Measurements from ENCODE around the gene PLA2G4F.

The PLA2G4F gene

DNA sequence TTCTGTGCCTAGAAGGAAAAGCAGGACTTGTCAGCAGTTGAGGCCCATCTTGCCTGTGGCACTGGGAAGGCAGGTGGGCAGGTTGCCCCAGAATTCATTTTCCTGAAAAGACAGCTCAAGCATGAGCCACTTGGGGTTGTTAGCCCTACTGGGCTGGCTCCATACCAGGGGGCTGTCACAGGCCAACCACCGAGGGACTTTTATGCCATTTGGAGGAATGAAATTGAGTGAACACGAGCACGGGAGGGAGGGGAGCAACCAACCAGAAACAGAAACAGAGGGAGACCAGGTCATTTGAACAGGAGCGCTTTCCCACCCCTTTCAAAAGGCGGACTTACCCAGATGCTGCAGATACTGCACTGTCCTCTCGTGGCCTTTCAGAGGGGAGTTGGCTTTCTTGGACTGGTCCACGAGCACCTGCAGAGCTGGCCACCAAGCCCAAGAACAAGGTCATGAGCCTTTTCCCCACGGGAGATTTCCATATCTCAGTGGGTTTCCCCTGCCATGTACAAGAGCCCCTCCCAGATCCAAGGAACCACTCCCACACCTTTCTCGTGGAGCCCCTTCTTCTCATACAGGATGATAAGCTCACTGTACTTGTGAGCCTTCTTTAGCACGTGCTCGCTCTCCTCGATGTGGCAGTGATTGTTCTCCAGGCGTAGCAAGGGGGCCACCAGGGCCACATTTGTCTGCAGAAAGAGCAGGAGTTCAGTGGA, 9.9 kb upstream of the PLA2G4F start:
- DNase-seq (ENCODE audit: low spot score) = no peak
- FAIRE-seq = no peak

DNA sequence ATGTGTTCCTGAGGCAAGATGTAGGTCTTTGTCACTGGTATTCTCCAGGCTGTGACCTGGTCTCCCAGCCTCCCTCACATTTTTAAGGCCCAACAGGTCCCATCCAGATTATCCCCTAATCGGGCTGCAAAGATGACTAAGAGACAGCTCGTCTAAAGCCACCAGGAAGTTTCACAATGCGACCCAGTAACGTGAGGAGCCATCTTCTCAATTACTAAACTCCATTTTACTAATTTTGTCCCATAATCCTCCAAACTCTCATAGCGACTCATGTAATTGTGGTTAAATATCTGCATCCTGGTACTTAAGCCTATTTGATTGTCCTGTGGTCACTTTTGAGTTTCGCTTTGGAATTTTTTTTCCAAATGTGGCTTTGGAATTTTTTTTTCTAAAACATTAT, 8.7 kb upstream of the PLA2G4F start:
- FAIRE-seq = no peak
- DNase-seq (ENCODE audit: low spot score) = no peak

- no peak for FAIRE-seq
- no peak for DNase-seq (ENCODE audit: low spot score)
These were observed 7.6 kb upstream of the PLA2G4F start for GRCh38 chr15:42163947-42164550.

DNA sequence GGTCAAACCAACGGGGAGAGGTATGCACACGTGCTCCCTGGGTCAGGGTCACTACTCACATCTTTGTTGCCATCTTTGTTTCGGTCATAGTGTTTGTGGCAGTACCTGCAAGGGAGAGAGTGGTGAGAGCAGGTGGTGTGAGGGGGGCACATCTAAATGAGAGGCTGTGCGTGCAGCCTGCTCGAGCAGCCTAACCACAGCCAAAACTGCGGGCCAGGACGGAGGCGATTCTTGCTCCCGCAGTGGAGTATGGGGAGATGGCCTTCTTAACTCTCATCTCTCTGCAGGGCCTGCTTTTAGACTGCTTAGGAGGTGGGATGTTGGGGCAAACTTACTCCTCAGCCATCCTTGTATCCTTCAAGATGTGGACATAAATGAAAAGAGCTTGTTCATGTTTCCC, 6.9 kb upstream of the PLA2G4F start:
- DNase-seq (ENCODE audit: low spot score) (no peak), FAIRE-seq (no peak)

DNA sequence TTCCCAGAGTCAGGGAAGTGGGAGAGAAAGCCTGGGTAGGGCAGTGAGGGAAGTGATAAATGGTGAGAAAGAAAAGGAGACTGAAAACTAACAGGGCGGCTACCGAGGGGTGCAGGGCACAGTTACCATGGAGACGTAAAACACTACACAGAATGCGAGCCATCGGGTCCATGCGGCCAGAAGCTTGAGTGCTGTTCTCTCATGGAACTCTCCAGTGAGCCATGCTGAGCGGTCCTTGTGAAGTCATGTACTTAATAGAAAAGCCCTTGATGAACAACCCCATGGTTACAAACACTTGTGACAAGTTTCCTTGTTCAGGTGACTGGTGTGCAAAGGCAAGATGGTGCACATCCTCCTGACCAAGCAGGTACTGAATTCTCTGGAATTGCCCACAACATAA, 3.7 kb upstream of the PLA2G4F start:
- DNase-seq (ENCODE audit: low spot score) (no peak), FAIRE-seq (no peak)

DNA sequence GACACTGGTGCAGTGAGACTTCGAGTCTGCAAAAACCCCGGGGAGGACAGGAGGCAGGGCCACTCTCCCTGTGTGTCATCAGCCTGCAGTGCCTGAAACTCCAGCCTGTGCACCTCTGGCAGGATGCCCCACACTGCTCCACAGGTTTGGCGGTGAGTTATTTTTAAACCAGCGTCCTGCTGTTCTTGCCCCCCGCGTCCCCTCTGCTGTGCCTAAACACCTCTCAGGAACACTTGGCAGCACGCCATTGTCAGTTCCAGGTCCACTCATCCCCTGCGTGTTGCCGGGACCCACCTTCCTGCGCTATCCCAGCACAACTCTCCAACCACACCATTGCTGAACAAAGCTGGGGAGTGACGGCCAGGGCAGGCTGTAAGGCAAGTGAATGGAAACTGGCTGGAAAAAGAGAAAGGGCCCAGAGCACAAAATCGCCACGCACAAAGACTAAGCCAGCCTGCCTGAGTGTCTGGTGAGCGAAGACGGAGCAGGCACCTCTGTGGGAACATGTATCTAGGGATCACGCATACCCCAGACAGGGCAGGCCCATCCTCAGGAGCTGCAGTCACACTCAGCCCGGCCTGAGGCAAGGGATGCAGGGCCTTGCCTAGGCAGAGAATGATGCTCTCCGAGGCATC, 3.1 kb upstream of the PLA2G4F start:
- FAIRE-seq (no peak), DNase-seq (ENCODE audit: low spot score) (no peak)

DNA sequence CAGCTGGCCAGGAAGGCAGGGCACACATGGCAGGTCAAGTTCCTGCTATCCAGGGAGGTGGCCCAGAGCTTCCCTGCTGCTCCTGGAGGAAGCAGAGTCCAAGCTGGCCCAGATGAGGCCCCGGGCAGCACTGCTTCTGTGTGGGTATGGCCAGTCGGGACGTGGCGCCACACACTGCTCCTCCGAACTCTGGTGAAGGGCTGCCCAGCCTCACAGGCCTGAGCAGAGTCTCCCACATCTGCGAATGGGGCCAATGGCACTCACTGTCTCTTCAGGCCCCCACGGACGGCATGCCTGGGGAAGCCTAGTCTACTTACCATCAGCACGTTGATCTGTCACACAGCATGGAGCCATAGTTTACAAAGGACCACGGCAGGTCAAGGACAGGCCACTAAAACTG, 2.5 kb upstream of the PLA2G4F start:
- FAIRE-seq (no peak), DNase-seq (ENCODE audit: low spot score) (no peak)

DNA sequence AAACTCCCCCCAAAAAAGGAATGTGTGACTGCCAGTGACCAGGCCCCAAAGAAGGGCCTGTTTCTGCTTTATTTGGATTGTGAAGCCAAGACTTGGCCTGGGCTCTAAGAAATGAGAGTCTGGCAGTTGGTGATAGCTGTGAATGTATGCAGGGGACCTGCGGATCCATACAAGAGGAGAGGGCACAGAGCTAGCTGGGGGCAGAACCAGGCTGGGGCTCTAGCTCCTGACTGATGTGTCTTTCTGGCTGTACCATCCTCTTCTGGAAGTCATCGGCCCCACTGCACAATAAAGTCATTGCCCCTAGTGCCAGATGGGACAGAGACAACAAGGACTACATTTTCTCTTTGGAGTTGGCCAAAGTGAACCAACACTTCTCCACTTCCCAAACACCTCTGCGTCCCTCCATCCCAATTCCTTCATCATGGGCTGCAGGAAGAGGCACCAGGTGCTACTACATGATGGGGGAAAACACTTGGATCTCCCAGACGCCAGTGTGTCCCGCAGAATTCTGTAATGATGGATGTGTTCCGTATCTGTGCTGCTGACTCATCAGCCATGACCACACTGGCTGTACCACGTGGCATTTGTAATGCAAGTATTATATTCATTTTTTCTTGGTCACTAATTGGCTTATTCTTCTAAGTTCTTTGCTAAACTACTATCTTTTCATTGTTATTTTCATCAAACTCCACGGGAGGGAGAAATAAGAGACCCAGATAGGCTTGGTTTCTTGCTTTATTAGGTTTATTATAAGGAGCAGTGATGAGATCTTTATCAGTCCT, 1.7 kb upstream of the PLA2G4F start:
- DNase-seq (ENCODE audit: low spot score) (peak; percentile 47), FAIRE-seq (peak; percentile 29)

DNA sequence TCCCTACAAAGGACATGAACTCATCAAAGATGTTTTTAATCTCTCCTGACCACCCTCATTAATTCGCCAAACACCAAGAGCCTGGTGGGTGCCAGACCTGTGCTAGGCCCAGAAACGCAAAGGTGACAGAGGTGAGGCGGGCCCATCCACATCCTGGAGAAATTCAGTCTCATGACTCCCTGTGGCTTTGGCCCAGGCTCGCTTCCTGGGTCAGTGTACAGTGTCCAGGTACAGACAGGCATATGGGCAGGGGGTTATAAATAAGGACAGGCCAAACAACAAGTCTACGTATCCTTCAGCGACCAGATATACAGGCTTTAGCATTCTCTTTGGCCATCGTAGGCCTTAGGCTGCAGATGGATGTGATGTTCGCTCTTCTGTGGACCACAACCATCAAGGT, 945 bp upstream of the PLA2G4F start:
- no peak for DNase-seq (ENCODE audit: low spot score)
- no peak for FAIRE-seq

DNA sequence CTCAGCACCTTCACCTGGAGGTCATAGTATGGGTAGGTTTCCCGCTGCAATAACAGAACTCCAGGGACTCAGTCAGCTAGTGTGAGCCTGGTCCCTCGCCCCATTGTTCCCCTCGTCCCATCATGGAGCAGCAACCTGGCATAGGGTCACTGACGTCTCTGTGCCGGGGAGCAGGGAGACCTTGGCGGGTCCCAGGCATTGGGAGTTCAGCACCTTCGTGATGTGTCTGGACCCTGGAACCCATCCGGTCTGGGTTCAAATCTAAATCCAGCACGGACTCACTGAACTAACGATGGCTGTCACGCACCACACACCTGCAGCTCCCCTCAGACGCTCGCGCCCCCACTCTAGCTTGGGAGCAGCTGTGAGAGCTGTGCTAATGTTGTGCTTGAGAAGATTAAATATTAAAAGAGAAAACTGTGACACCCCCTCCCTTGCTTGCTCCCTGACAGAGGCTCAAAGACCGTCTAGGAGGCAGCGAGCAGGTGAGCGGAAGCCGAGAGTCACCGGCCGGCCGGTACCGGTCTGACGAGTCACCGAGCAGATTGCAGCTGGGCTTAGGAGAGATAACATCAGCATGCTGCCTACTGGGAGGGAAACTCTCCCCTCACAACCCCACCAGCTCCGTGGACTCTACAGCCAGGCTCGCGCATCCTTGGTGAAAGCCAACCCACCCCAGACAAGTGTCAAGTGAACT, 742 bp downstream of the PLA2G4F start:
- DNase-seq (ENCODE audit: low spot score) (no peak), FAIRE-seq (no peak)

DNA sequence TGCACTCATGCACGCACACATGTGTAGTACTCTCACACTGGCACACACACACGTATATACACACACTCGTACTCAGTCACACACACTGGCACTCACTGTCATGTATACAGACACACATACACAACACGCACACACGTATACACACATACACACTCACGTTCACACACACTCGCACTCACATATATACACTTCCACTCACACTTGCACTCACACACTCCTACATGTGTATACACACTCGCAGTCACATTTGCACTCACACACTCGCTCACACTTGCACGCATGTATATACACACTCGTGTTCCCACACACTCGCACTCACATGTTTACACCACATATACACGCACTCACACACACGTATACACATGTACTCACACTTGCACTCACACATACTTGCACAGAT, 1.5 kb downstream of the PLA2G4F start:
- DNase-seq (ENCODE audit: low spot score) (no peak), FAIRE-seq (no peak)

DNA sequence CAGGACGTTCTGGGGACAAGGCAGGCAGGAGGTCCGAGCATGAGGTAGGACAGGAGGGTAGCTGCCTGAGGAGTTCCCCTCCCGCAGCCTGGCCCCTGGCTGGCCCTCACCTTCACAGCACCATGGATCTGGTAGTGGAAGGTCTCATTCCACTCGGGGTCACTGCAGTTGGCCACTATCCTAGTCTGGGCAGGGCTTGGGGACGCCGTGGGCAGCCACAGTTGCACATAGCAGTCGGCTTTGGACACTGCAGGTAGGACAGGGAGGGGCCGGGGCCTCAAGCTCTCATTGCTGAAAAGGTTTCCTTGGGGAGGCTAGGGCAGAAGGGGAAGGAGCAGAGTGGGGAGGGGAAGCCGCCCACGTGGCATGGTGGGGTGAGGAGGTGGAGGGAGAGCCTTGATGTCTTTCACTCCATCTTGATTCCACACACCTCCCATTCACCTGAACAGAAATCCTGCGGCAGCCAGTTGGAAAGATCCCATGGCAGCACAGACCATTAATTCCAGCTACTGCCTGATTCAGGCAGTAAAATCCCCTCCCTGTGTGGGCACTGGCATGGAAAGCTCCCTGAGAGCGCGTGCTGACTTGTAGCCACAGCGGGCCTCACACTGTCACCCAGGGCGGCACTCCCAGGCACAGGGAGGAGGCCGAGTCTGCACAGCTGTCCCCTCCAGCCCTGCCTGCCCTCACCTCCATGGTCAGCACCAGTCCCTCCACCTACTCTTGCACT, 2.1 kb downstream of the PLA2G4F start:
- FAIRE-seq (no peak), DNase-seq (ENCODE audit: low spot score) (peak; percentile 49)

DNA sequence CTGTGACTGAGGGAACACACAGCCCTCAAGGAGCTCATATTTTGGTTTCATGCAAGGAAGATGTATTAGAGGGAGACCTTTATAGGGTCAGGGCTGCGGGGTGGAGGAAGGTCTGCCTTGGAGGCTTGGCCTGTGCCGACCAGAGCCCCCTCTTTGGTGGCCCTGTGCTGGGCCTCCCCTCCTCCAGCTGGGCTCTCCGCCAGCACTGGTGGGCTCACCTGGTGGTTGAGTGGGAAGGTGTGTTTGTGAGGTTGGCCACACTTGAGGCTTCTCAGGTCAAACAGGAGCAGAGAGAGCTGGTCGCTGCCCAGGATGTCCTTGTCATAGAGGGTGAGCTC, 2.6 kb downstream of the PLA2G4F start:
- DNase-seq (ENCODE audit: low spot score) (no peak), FAIRE-seq (no peak)

- no peak for FAIRE-seq
- no peak for DNase-seq (ENCODE audit: low spot score)
These were observed 3.3 kb downstream of the PLA2G4F start for GRCh38 chr15:42152921-42153698.

DNA sequence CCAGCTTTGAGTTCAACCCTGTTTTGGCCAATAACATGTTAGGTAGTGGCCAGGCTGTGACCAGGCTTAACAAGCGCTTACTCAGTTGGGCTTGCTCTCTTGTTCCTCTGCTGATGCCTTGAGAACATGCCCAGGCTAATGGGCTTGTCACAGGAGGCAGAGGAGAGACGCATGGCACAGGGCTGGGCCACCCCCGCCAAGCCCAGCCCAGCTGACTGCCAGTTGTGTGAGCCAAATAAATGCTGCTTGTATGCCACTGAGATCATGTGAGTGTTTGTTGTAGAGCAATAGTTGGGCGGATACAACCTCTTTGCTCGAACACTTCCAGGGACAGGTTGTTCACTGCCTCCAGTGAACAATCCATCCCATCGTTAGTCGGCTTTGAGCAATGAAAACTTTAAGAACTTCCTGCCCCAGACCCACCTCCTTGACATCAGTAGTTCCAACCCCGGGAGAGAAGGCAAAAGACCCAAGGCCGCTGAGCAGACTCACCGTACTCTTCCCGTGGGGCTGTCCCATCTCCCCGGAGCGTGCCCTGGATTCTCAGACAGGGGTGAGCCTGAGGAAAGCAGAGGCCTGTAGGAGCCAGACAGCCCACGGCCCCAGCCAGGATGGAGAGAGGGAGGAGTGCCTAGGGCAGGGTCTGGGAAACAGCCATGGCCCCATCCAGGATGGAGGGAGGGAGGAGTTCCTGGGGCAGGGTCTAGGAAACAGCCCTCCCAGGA, 4.1 kb downstream of the PLA2G4F start:
- FAIRE-seq = no peak
- no peak for DNase-seq (ENCODE audit: low spot score)

GRCh38 chr15:42151736-42152135, 4.7 kb downstream of the PLA2G4F start:
- no peak for FAIRE-seq
- no peak for DNase-seq (ENCODE audit: low spot score)

GRCh38 chr15:42151141-42151561, 5.3 kb downstream of the PLA2G4F start:
- FAIRE-seq = no peak
- DNase-seq (ENCODE audit: low spot score) = no peak

GRCh38 chr15:42150219-42150970, 6.0 kb downstream of the PLA2G4F start:
- FAIRE-seq = no peak
- no peak for DNase-seq (ENCODE audit: low spot score)

Measured in RCC 7860 (cell line).